GM19467 (cell line): ENCODE measurements around the gene NPM1.
"Not testable (repeated sequence)": the region's sequence is repeated elsewhere in the genome, so short reads cannot be mapped to it uniquely, and the experiment has no call there.

ENCODE experiments used
- ATAC-seq: cut with Tn5 transposase; IDR thresholded peaks from one replicate; pipeline ENCODE4 v1.9.1; 2021; ENCODE audit warnings: mild to moderate bottlenecking, moderate library complexity; ENCODE audit not compliant: unreplicated experiment

The NPM1 gene

DNA sequence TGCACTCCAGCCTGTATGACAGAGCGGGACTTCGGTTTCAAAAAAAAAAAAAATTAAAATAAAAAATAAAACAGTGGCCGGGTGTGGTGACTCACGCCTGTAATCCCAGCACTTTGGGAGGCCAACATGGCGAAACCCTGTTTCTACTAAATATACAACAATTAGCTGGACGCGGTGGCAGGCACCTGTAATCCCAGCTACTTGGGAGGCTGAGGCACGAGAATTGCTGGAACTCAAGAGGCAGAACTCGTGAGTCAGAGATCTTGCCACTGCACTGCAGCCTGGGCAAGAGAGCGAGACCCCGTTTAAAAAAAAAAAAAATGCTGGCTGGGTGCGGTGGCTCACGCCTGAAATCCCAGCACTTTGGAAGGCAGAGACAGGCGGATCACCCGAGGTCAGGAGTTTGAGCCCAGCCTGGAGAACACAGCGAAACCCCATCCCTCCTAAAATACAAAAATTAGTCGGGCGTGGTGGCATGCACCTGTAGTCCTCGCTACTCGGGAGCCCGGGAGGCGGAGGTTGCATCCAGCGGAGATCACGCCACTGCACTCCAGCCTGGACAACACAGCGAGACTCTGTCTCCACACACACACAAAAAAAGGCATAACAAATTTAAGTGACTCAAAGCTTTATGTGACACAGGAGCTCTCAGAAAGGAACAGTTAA, 1.5 kb upstream of the NPM1 start:
- no peak for ATAC-seq

DNA sequence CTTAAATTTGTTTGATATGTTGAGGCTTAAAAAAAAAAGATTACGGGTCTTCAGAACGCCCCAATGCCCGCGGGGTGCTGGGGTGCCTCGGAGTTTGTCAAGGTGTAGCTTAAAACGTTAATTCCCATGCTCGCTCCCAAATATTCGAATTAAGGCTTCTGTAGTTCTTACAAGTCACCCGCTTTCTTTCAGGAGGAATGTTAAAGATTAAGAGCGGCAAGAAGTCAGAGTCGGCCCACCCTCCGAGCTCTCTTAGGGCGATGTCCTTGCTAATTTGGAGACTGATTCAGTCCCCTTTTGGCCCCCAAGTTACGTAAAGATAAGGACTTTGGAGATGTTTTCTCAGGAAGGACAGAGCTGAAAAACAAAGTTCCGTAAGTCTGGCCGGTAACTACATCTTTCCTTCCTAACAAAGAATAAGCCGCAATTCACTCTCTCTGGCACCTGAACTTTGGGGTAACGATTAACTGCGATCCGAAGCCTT, 746 bp upstream of the NPM1 start:
- no peak for ATAC-seq

DNA sequence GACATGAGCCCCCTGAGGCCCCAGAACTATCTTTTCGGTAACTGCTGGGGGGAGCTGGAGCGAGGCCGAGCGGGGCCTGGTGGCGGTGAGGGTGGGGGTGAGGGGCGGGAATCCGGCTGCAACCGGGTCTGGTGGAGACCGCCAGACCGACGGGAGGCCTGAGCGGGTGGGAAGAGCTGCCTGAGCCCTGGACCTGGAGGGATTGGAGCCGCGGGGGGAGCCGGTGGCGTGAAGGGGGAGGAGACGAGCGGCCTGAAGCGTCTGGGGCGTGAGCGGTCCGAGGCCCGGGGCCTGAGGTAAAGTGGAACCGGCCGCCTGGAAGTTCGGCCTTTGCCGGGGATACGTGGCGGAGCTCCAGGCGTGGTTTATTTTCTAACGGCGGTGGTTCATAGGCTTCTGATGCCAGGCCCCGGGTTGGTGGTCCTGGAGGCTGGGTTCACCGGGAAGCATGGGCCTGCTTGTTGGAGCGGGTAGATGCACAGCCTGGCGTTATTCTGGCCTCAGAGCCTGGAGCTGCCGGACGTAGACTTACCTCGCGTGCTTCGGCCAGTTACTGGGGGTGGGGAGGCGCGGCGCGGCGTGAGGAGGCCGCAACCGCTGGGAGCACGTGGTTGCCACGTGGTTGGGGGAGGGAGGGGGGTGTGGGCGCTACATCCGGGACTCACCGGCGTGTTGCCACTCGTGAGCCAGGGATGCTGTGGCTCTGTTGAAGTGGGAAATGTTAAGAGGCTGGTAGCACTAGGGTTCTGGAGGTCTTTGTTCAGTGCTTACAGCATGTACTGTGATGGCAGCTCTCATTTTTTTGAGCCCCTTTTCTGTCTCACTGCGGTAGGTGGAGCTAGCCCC, 544 bp downstream of the NPM1 start:
- ATAC-seq, result peak; percentile 40

DNA sequence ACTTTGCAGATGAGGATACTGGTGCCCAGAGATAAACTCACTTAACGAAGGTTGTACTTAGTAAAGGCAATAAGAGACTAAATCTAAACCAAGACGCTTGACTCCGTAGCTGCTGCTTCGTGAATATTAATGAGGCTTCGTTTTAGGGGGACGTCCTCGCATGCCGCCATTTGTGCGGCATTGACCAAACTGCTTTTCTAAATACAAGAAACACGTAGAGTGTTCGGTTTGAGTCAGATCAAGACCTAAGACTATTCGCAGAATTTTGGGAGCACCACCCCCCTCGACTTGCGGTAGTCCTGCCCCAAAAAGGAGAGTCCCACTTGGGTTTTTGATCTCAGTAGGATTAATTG, 1.1 kb downstream of the NPM1 start:
- ATAC-seq, result no peak

DNA sequence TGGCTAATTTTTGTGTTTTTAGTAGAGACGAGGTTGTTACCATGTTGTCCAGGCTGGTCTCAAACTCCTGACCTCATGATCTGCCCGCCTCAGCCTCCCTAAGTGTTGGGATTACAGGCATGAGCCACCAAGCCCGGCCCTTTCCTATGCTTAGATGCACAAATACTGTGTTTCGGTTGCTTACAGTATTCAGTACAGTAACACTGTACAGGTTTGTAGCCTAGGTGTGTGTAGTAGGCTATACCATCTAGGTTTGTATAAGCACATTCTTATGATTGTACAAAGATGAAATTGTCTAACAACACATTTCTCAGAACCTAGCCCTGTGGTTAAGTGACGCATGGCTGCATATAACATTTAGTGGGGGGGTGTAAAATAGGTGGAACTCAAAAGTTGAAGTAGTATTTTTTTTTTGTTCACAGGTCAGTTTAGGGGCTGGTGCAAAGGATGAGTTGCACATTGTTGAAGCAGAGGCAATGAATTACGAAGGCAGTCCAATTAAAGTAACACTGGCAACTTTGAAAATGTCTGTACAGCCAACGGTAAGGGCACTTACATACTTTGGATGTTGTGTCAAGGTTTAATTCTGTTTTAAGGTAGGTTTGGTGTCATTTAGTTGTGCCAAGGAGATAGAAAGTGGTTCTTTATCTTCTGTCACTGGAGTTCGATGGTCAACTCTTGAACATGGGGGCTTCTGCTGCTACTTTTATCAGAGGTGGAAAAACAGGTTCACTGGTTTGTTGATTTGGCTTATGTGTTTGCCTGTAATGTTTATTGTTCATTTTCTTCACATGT, 3.4 kb downstream of the NPM1 start:
- no peak for ATAC-seq

DNA sequence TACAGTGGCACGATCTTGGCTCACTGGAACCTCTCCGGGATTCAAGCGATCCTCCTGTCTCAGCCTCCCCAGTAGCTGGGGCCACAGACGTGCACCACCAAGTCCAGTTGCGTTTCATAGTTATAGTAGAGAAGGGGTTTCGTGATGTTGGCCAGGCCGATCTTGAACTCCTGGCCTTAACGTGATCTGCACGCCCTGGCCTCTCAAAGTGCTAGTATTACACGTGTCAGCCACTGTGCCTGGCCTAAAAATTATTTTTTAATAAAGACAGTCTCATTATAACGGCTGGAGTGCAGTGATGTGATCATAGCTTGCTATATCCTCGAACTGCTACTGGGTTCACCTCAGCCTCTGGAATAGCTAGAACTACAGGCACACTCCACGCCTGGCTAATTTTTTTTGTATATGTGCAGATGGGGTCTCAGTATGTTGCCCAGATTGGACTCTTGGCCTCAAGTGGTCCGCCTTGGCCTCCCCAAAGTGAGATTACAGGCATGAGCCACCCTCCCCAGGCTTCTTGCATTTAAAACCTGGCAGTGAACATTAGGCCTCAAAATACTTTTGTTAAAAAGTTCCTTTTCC, 4.4 kb downstream of the NPM1 start:
- no peak for ATAC-seq

DNA sequence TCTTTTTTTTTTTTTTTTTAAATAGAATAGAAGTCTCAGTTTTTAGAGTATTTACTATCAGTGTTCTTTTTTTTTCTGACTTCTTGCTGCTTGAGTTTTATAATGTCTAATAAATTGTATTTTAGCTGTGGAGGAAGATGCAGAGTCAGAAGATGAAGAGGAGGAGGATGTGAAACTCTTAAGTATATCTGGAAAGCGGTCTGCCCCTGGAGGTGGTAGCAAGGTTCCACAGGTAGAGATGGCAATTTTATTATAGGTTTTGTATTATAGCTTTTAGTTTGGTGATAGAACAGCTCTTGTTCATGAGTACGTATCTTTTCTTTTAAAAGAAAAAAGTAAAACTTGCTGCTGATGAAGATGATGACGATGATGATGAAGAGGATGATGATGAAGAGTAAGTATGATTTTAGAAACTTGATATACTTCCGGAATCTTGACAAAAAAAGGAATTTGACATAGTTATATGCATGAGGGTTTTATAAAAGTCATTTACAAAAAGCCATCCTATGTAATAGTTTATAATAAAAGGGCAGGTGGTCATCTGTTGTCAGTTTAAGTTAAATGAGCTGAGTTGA, 5.0 kb downstream of the NPM1 start:
- ATAC-seq, result no peak

DNA sequence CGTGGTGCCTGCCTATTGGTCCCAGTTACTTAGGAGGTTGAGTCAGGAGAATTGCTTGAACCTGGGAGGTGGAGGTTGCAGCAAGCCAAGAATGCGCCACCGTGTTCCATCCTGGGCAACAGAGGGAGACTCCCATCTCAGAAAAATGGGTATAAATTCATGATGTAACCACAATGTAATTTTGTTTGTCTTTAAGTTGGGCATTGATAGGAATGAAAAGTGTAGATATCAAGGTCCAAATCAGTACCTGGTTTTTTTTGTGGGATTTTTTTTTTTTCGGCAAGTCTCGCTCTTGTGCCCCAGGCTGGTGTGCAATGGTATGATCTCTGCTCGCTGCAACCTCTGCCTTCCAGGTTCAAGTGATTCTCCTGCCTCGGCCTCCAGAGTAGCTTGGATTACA, 7.4 kb downstream of the NPM1 start:
- ATAC-seq, result no peak

DNA sequence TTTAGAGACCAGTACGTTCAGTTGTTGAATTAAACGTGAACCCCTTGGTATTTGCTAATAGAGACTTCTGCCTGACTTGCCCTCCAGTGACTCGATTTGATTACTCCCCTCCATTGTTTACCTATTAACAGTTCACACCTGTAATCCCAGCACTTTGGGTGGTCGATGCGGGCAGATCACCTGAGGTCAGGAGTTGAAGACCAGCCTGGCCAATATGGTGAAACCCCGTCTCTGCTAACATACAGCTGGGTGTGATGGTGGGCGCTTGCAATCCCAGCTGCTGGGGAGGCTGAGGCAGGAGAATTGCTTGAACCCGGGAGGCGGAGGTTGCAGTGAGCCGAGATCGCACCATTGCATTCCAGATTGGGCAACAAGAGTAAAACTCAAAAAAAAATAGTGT, 8.9 kb downstream of the NPM1 start:
- ATAC-seq, result not testable (repeated sequence)

DNA sequence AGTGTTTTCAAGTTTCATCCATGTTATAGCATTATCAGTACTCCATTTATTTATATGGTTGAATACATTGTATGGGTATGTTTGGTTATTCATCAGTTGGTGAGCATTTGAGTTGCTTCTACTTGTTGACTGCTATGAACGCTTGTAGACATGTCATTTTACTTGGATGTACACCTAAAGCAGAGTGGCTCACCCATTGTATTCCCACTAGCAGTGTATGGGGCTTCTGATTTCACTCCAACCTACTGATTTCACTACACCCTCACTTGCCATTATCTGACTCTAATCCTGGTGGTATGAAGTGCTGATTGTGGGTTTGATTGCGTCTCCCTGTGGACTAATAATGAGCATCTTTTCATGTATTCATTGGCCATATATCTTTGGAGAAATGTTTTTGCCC, 9.5 kb downstream of the NPM1 start:
- no peak for ATAC-seq

DNA sequence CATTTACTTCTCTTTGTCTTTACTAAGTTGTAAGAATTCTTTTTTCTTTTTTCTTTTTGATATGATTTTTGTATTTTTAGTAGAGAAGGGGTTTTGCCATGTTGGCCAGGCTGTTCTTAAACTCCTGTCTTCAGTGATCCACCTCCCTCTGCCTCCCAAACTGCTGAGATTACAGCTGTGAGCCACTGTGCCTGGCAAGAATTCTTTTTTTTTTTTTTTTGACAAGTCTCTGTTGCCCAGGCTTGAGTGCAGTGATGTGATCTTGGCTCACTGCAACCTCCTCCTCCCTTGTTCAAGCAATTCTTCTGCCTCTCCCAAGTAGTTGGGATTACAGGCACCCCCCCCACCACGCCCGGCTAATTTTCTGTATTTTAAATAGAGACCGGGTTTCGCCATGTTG, 9.9 kb downstream of the NPM1 start:
- no peak for ATAC-seq

DNA sequence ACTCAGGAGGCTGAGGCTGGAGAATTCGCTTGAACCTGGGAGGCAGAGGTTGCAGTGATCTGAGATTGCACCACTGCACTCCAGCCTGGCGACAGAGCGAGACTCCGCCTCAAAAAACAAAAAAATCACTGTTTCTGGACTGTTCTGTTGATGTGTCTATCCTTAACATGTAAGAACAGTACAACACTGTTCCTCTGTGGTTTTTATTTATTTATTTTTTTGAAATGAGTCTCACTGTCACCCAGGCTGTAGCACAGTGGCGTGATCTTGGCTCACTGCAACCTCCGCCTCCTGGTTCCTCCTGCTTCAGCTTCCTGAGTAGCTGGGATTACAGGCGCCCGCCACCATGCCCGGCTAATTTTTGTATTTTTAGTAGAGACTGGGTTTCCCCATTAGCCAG, 11.0 kb downstream of the NPM1 start:
- not testable (repeated sequence) for ATAC-seq

DNA sequence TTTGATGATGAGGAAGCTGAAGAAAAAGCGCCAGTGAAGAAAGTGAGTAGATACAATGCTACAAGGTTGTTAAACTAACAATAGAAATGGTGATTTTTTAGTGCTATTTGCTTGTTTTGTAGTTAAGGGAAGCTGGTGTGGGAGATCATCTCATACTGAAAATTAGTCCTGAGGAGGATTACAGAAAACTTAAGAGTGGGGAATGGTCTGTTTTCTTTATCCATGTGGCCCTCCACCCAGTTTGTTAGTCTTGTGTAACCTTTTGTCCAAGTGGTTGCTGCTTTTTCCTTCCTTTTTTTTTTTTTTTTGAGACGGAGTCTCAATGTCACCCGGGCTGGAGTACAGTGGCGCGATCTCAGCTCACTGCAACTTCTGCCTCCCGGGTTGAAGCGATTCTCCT, 12.5 kb downstream of the NPM1 start:
- ATAC-seq, result no peak

DNA sequence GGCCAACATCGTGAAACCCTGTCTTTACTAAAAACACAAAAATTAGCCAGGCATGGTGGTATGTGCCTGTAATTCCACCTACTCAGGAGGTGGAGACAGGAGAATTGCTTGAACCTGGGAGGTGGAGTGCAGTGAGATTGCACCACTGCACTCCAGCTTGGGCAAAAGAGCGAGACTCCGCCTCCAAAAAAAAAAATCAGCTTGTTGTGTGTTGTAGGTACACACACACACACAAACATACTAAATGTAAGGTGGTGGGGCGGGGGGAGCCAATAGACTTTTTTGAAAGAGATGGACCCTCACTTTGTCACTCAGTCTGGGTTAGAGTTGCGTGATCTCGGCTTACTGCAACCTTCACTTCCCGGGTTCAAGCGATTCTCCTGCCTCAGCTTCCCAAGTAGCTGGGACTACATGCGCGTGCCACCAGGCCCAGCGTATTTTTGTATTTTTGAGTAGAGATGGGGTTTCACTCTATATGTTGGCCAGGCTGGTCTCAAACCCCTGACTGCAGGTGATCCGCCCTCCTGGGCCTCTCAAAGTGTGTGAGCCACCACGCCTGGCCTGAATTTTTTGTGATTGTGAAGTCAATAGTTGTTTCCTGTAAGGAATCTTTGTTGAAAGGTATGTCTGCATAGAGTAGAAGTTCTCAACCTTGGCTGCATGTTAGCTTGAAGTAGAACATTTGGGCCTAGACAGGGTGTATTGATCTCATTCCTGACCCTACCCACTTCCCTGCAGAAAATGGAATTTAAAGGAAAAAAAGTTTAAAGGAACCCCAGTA, 13.7 kb downstream of the NPM1 start:
- ATAC-seq, result no peak

DNA sequence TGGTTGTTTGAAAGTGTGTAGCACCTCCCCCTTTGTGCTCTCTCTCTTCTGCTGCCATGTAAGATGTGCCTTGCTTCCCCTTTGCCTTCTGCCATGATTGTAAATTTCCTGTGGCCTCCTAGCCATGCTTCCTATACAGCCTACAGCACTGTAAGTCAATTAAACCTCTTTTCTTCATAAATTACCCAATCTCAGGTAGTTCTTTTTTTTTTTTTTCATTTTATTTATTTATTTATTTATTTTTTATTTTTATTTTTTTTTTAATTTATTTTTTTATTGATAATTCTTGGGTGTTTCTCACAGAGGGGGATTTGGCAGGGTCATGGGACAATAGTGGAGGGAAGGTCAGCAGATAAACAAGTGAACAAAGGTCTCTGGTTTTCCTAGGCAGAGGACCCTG, 15.1 kb downstream of the NPM1 start:
- not testable (repeated sequence) for ATAC-seq

DNA sequence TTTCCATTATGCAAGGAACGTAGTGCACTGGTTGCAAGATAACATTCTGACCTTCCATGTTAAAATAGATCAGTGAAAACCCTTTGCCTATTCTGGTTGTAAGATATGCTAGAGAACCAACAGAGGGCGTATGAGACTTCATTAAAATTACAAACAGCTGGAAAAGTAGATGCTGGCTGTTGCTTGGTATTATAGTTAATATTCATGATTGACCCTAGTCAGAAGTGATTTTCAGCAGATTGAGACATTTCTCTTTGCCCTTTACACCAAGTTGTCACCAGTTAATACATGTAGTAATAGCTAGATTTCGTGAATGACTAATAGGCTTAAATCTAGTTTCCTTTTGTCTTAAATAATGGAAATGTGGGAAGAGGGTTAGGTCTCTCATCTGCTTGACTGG, 18.0 kb downstream of the NPM1 start:
- ATAC-seq, result no peak

DNA sequence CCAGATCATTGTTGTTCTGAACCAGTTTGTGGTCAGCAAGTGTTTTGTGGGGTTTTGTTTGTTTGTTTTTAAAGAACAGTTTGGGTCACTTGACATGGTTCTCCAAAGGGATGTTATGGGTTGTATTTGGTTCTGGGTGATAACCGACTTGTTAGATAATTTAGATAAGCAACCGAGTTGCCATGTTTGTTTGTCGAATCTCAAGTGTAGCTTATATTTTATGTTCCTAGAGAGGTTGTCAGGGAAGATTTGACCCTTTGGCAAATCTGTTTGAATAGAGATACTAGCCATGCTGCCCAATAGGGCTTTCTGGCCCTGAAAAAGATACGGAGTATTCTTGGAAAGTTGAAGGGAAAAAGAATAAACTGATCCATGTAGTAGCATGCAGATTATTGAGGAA, 19.6 kb downstream of the NPM1 start:
- ATAC-seq, result no peak

DNA sequence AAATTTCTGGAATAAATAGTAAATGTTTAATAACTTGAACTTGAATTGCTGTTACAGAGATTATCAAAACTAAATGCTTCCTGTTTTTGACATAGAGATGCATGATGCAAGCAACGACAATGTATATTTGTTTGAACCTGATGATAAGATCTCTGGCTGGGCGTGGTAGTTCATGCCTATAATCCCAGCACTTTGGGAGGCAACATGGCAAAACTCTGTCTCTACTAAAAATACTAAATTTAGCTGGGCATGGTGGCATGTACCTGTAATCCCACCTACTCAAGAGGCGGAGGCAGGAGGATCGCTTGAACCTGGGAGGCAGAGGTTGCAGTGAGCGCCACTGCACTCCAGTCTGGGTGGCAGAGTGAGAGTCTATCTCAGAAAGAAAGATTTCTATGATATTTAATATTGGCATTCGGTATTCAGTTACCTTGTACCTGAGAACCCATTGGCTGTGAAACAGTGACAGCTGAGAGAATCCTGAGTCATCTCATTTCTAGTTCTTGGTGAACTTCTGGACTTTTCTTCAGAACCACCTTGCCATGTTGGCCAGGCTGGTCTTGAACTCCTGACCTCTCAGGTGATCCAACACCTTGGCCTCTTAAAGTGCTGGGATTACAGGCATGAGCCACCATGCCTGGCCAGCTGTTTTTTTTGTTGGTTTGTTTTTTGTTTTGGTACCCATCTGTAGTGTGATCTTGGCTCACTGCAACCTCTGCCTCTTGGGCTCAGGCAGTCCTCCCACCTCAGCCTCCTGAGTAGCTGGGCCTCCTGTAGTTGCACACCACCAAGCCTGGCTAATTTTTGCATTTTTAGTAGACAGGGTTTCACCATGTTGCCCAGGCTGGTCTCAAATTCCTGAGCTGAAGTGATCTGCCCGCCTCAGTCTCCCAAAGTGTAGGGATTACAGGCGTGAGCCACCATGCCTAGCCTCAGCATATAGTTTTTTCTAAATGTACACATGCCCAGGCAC, 21.8 kb downstream of the NPM1 start:
- no peak for ATAC-seq

DNA sequence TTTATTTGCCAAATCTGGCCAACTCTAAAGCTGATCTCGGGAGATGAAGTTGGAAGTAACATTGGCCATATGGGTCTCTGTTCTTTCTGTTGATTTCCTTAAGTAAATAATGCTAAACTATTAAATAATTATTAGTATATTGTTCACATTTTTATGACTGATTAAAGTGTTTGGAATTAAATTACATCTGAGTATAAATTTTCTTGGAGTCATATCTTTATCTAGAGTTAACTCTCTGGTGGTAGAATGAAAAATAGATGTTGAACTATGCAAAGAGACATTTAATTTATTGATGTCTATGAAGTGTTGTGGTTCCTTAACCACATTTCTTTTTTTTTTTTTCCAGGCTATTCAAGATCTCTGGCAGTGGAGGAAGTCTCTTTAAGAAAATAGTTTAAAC, 22.5 kb downstream of the NPM1 start:
- ATAC-seq, result no peak
